ENCODE data around the gene ACER1.

ACER1 gene

GRCh38 chr19:6378486-6378885 lies 45.1 kb upstream of the ACER1 start:
- H3K27ac ChIP-seq (ENCODE audit: extremely low read depth, low read depth, low read length), result no peak overlapping the region
- CTCF ChIA-PET, result interaction anchor here (0.6 kb wide), 1 partner anchor 481 kb away, joined by 3 read pairs; no protein-coding TSS in a partner anchor
- H3K9me3 ChIP-seq (ENCODE audit: control insufficient read depth, insufficient read depth, low read depth, low read length), result no peaks in the 10 kb centered on the region
- H3K4me1 ChIP-seq (ENCODE audit: control insufficient read depth, insufficient read depth, low read length), result no peaks in the 10 kb centered on the region
- TF ChIP-seq ZNF19 (tag by site-specific recombination; IDR thresholded peaks at IDR 0.05; ENCODE audit: low read depth) (no peak), ZNF555 (tag by site-specific recombination; conservative IDR thresholded peaks at IDR 0.05) (no peak), ZNF202 (tag by site-specific recombination; IDR thresholded peaks at IDR 0.05; ENCODE audit: borderline replicate concordance) (no peak), KLF9 (tag by site-specific recombination; IDR thresholded peaks at IDR 0.05; ENCODE audit: low read depth) (no peak), ZNF473 (tag by site-specific recombination; IDR thresholded peaks at IDR 0.05) (no peak), ZNF354C (tag by site-specific recombination; IDR thresholded peaks at IDR 0.05; ENCODE audit: borderline replicate concordance, low read depth) (no peak), ZNF416 (tag by site-specific recombination; IDR thresholded peaks at IDR 0.05) (no peak), GLI2 (tag by site-specific recombination; IDR thresholded peaks at IDR 0.05; ENCODE audit: borderline replicate concordance, low read depth) (no peak), ZNF175 (tag by site-specific recombination; IDR thresholded peaks at IDR 0.05) (no peak), ZNF585B (tag by site-specific recombination; IDR thresholded peaks at IDR 0.05) (no peak), ZNF239 (tag by site-specific recombination; IDR thresholded peaks at IDR 0.05) (no peak), ZNF211 (tag by site-specific recombination; IDR thresholded peaks at IDR 0.05; ENCODE audit: low read depth) (no peak), SALL2 (tag by site-specific recombination; IDR thresholded peaks at IDR 0.05; ENCODE audit: borderline replicate concordance) (no peak), WT1 (tag by site-specific recombination; IDR thresholded peaks at IDR 0.05) (no peak), ZNF704 (tag by site-specific recombination; IDR thresholded peaks at IDR 0.05) (no peak), ZNF580 (tag by site-specific recombination; IDR thresholded peaks at IDR 0.05) (no peak), ZNF18 (tag by site-specific recombination; IDR thresholded peaks at IDR 0.05) (no peak), ZNF558 (tag by site-specific recombination; IDR thresholded peaks at IDR 0.05) (no peak), ZNF626 (tag by site-specific recombination; IDR thresholded peaks at IDR 0.05) (no peak)
- TF ChIP-seq, protein P1, sequence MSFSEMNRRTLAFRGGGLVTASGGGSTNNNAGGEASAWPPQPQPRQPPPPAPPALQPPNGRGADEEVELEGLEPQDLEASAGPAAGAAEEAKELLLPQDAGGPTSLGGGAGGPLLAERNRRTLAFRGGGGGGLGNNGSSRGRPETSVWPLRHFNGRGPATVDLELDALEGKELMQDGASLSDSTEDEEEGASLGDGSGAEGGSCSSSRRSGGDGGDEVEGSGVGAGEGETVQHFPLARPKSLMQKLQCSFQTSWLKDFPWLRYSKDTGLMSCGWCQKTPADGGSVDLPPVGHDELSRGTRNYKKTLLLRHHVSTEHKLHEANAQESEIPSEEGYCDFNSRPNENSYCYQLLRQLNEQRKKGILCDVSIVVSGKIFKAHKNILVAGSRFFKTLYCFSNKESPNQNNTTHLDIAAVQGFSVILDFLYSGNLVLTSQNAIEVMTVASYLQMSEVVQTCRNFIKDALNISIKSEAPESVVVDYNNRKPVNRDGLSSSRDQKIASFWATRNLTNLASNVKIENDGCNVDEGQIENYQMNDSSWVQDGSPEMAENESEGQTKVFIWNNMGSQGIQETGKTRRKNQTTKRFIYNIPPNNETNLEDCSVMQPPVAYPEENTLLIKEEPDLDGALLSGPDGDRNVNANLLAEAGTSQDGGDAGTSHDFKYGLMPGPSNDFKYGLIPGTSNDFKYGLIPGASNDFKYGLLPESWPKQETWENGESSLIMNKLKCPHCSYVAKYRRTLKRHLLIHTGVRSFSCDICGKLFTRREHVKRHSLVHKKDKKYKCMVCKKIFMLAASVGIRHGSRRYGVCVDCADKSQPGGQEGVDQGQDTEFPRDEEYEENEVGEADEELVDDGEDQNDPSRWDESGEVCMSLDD (tag by site-specific recombination; IDR thresholded peaks at IDR 0.05), result no peak
- no peak overlapping the region for H3K4me3 ChIP-seq (ENCODE audit: low read depth, low read length)
- H3K36me3 ChIP-seq (ENCODE audit: control insufficient read depth in 2 of 2, insufficient read depth in 1 of 2, low read length in 2 of 2), result peaks cover 22 to 46% of the 10 kb centered on the region in 2 experiments
- POLR2A ChIA-PET, result interaction anchor here (1.5 kb wide), 1 partner anchor 46 kb away, joined by 4 read pairs; the partner anchor contains the start of gene KHSRP

GRCh38 chr19:6378041-6378440 lies 44.6 kb upstream of the ACER1 start:
- POLR2A ChIA-PET, result interaction anchor here (0.9 to 1.5 kb wide), 2 partner anchors 20 to 47 kb away, joined by 4 to 7 read pairs; partner anchors contain the start of gene KHSRP
- Histone ChIP-seq H3K27ac (ENCODE audit: extremely low read depth, low read depth, low read length) (no peak overlapping the region), H3K4me1 (ENCODE audit: control insufficient read depth, insufficient read depth, low read length) (no peaks in the 10 kb centered on the region), H3K36me3 (ENCODE audit: control insufficient read depth in 2 of 2, insufficient read depth in 1 of 2, low read length in 2 of 2) (peaks cover 21 to 42% of the 10 kb centered on the region in 2 experiments), H3K9me3 (ENCODE audit: control insufficient read depth, insufficient read depth, low read depth, low read length) (no peaks in the 10 kb centered on the region), H3K4me3 (ENCODE audit: low read depth, low read length) (no peak overlapping the region)
- CTCF ChIA-PET, result interaction anchor here (0.6 kb wide), 1 partner anchor 481 kb away, joined by 3 read pairs; no protein-coding TSS in a partner anchor
- TF ChIP-seq ZNF202 (tag by site-specific recombination; IDR thresholded peaks at IDR 0.05; ENCODE audit: borderline replicate concordance) (no peak), ZIC2 (tag by site-specific recombination; IDR thresholded peaks at IDR 0.05) (peak; percentile 38; the same call in 1 of the 2 replicates)
